T-helper 17 cell (primary cell): ENCODE results near the gene FRA10AC1. TPM values are rescaled to one million over a fixed set of nuclear protein-coding genes. Genes with fewer than 3 reads are reported as not detected.
A peak's percentile ranks its signal among the peaks of the same experiment; 100 is the strongest.
"Not testable (repeated sequence)": the region's sequence is repeated elsewhere in the genome, so short reads cannot be mapped to it uniquely, and the experiment has no call there.

Experiments used
- ATAC-seq: fragments of 150-1000 bp; cut with Tn5 transposase; 2 replicates; pipeline ENCODE4 v1.10.0; 2021; ENCODE audit warnings: mild to moderate bottlenecking, moderate library complexity
- DNase-seq, 3 donors: peaks; one replicate each; pipeline versions ENCODE4 v3.0.0 to v3.0.0-alpha.2; 2020 to 2021
- H3K9me3 ChIP-seq: one replicate; pipeline ENCODE4 v1.7.0; 2013; ENCODE audit warnings: low read length, mild to moderate bottlenecking; ENCODE audit not compliant: control insufficient read depth, poor library complexity, severe bottlenecking
- H3K27ac Mint-ChIP-seq: one replicate; pipeline ENCODE4 v1.8.0; 2022; ENCODE audit warnings: mild to moderate bottlenecking, moderate library complexity, mixed read lengths
- H3K27me3 Mint-ChIP-seq: one replicate; pipeline ENCODE4 v1.8.0; 2022; ENCODE audit warnings: mixed read lengths
- H3K36me3 Mint-ChIP-seq: one replicate; pipeline ENCODE4 v1.8.0; 2022; ENCODE audit warnings: low read depth, mixed read lengths
- H3K4me1 Mint-ChIP-seq: one replicate; pipeline ENCODE4 v1.8.0; 2022; ENCODE audit warnings: mild to moderate bottlenecking, mixed read lengths
- H3K4me3 Mint-ChIP-seq: one replicate; pipeline ENCODE4 v1.8.0; 2022; ENCODE audit warnings: mild to moderate bottlenecking, moderate library complexity, mixed read lengths
- total RNA-seq, 4 donors: library from RNA in 2 of 4; stranded (reverse) in 2 of 4; gene quantifications; one replicate each; pipeline ENCODE4 v1.2.3 and lab custom pipeline; 2022 to 2026

The FRA10AC1 gene
- total RNA-seq, 2 donors from 2014 or later, result 13.9 to 17.5 TPM

GRCh38 chr10:93718937-93719725, 16.7 kb upstream of the FRA10AC1 start:
- Mint-ChIP-seq H3K36me3 (no peaks in the 10 kb centered on the region), H3K4me1 (peaks cover 9% of the 10 kb centered on the region), H3K27me3 (peaks cover 70% of the 10 kb centered on the region), H3K27ac (no peak overlapping the region), H3K4me3 (no peak overlapping the region)
- ATAC-seq (no peak), DNase-seq (no peak)
- H3K9me3 ChIP-seq, result no peaks in the 10 kb centered on the region

DNA sequence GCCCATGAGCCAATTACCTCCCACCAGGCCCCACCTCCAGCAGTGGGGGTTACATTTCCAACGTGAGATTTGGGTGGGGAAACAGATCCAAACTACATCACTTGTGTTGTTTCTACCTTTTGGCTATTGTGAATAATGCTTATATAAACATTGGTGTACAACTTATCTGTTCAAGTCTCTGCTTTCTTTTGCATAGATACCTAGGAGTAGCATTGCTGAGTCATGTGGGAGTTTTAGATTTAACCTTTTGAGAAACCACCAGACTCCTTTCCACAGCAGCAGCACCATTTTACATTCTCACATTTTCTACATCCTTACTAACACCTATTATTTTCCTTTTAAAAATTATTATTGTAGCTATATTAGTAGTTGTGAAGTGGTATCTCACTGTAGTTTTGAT, 14.4 kb upstream of the FRA10AC1 start:
- H3K27ac Mint-ChIP-seq, result no peak overlapping the region

GRCh38 chr10:93715345-93715744, 13.0 kb upstream of the FRA10AC1 start:
- ATAC-seq (no peak), DNase-seq (no peak)
- Mint-ChIP-seq H3K4me1 (peaks cover 2% of the 10 kb centered on the region), H3K27me3 (peaks cover 70% of the 10 kb centered on the region), H3K36me3 (no peaks in the 10 kb centered on the region), H3K4me3 (no peak overlapping the region), H3K27ac (no peak overlapping the region)
- no peaks in the 10 kb centered on the region for H3K9me3 ChIP-seq

More for the DNA sequence above, 14.4 kb upstream of the FRA10AC1 start:
- no peaks in the 10 kb centered on the region for H3K9me3 ChIP-seq
- DNase-seq (no peak), ATAC-seq (no peak)
- Mint-ChIP-seq H3K4me1 (peaks cover 6% of the 10 kb centered on the region), H3K36me3 (no peaks in the 10 kb centered on the region), H3K4me3 (no peak overlapping the region), H3K27me3 (peaks cover 70% of the 10 kb centered on the region)

DNA sequence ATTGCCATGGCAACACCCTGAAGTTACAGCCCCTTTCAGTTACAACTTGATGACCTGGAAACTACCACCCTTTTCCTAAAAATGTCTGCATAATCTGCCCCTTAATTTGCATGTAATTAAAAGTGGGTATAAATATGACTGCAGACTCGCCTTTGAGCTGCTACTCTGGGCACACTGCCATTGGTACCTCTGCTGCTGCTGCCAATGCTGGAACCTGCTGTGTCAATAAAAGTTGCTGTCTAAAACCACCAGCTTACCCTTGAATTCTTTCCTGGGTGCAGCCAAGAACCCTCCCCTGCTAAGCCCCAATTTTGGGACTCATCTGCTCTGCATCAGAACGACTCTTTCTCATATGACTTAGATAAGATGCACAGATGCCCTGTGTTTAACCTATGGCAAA, 10.2 kb upstream of the FRA10AC1 start:
- H3K27ac Mint-ChIP-seq, result no peak overlapping the region
- no peaks in the 10 kb centered on the region for H3K9me3 ChIP-seq
- no peak overlapping the region for H3K4me3 Mint-ChIP-seq
- H3K4me1 Mint-ChIP-seq, result no peaks in the 10 kb centered on the region
- DNase-seq (no peak), ATAC-seq (no peak)
- peaks cover 51% of the 10 kb centered on the region for H3K27me3 Mint-ChIP-seq
- no peaks in the 10 kb centered on the region for H3K36me3 Mint-ChIP-seq

- ATAC-seq (no peak), DNase-seq (no peak)
- peaks cover 46% of the 10 kb centered on the region for H3K27me3 Mint-ChIP-seq
- H3K4me3 Mint-ChIP-seq, result no peak overlapping the region
- no peaks in the 10 kb centered on the region for H3K9me3 ChIP-seq
- no peak overlapping the region for H3K27ac Mint-ChIP-seq
- no peaks in the 10 kb centered on the region for H3K36me3 Mint-ChIP-seq
- no peaks in the 10 kb centered on the region for H3K4me1 Mint-ChIP-seq
Observed at GRCh38 chr10:93711891-93712290, 9.5 kb upstream of the FRA10AC1 start.

DNA sequence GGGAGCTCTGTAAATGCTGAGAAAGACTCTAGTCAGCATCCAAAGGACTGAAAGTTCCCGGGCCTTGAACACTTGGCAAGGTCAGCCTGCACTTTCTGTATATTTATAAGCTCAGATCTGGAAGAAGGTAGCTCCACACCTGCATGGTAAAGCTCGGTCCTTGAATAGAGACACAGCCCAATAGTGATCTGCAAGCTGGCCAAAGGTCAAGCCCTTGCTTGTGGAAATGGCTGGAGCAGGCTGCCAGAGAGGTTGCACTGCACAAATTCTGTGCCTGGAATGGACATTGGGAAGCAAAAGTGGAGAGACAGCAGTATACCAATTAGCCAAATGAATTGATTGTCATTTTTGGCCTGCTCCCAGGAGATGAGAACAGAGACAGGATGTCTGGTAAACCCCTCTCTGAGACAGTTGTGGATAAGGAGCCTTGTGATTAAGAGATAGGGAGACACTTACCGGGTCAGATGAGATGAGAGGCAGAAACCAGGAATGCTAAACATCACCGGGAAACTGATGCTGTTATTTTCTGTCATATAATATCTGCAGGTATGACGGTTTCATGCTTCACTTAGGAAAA, 8.0 kb upstream of the FRA10AC1 start:
- DNase-seq, result no peak
- H3K27me3 Mint-ChIP-seq, result peaks cover 35% of the 10 kb centered on the region
- no peaks in the 10 kb centered on the region for H3K9me3 ChIP-seq
- no peaks in the 10 kb centered on the region for H3K4me1 Mint-ChIP-seq
- no peak for ATAC-seq
- H3K27ac Mint-ChIP-seq, result no peak overlapping the region
- H3K4me3 Mint-ChIP-seq, result no peak overlapping the region
- no peaks in the 10 kb centered on the region for H3K36me3 Mint-ChIP-seq

- no peaks in the 10 kb centered on the region for H3K9me3 ChIP-seq
- no peak for ATAC-seq
- H3K4me3 Mint-ChIP-seq, result no peak overlapping the region
- H3K27me3 Mint-ChIP-seq, result peaks cover 15% of the 10 kb centered on the region
- no peaks in the 10 kb centered on the region for H3K36me3 Mint-ChIP-seq
- H3K27ac Mint-ChIP-seq, result no peak overlapping the region
- H3K4me1 Mint-ChIP-seq, result peaks cover 4% of the 10 kb centered on the region
- DNase-seq, result no peak
Observed at GRCh38 chr10:93707623-93708022, 5.2 kb upstream of the FRA10AC1 start.

- DNase-seq, result no peak
- no peak overlapping the region for H3K4me3 Mint-ChIP-seq
Observed at GRCh38 chr10:93704451-93704850, 2.1 kb upstream of the FRA10AC1 start.

DNA sequence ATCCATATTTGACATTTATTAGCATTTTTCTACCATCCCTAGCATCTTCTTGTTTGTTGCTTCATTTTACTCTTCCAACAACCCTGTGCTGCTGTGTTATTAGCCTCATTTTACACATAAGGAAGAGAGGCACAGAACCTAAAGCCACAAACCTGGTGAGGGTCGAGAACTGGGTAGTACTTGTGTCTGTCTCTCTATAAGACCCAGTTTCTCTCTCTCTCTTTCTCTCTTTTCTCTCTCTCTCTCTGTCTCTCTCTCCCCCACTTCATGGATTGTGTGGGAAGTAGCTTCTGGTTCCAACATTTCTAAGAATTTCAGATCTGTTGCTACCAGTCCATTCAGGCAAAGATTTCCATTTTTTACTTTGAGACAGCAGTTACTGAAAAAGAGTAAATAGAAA, 1.4 kb upstream of the FRA10AC1 start:
- ATAC-seq (no peak), DNase-seq (no peak)
- H3K4me3 Mint-ChIP-seq, result peak overlapping the region; percentile 84
- H3K4me1 Mint-ChIP-seq, result peaks cover 7% of the 10 kb centered on the region
- no peaks in the 10 kb centered on the region for H3K36me3 Mint-ChIP-seq
- H3K27ac Mint-ChIP-seq, result no peak overlapping the region
- no peaks in the 10 kb centered on the region for H3K27me3 Mint-ChIP-seq
- no peaks in the 10 kb centered on the region for H3K9me3 ChIP-seq

More at GRCh38 chr10:93704451-93704850, 2.1 kb upstream of the FRA10AC1 start:
- ATAC-seq, result no peak
- Mint-ChIP-seq H3K36me3 (no peaks in the 10 kb centered on the region), H3K27ac (no peak overlapping the region), H3K27me3 (no peaks in the 10 kb centered on the region), H3K4me1 (peaks cover 5% of the 10 kb centered on the region)
- H3K9me3 ChIP-seq, result no peaks in the 10 kb centered on the region

DNA sequence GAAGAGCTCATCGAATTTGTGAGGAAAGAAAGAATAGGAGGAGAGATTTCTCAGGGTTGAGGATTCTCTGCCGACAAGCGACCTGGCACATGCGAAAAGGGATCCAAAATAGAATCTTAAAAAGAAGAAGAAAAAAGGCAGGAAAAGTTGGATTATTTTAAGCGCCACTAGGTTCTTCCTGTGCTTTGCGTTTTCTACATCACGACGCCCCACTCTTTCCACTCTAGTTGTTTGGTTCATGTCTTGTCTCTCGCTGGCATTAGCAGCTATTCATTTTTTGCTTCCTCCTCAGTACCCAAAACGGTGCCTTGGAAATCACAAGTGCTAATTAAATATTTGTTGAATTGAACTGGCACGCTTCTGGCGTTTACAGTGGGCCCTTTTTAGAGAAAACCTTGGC, 674 bp upstream of the FRA10AC1 start:
- H3K27me3 Mint-ChIP-seq, result no peaks in the 10 kb centered on the region
- H3K4me1 Mint-ChIP-seq, result peaks cover 7% of the 10 kb centered on the region
- H3K9me3 ChIP-seq, result no peaks in the 10 kb centered on the region
- H3K4me3 Mint-ChIP-seq, result no peak overlapping the region
- DNase-seq, result no peak
- no peak overlapping the region for H3K27ac Mint-ChIP-seq
- ATAC-seq, result no peak
- no peaks in the 10 kb centered on the region for H3K36me3 Mint-ChIP-seq

DNA sequence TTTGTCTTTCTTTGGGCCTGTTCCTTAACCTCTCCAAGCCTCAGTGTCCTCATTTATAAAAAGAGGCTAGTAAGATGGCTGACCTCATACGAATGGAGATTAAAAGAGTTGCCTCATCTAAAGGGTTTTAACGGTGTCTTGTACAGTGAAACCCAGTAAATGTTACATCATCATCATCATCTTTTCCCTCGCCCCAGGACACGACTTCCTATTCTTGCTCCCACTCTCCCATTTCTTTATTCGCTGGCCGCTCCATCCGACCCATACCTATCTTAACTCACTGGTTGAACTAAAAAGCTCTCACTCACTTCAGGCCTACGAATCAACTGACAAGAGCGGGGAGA, 554 bp downstream of the FRA10AC1 start:
- H3K27ac Mint-ChIP-seq, result no peak overlapping the region
- peaks cover 4% of the 10 kb centered on the region for H3K36me3 Mint-ChIP-seq
- no peaks in the 10 kb centered on the region for H3K27me3 Mint-ChIP-seq
- no peak overlapping the region for H3K4me3 Mint-ChIP-seq
- no peak for DNase-seq
- H3K4me1 Mint-ChIP-seq, result peaks cover 12% of the 10 kb centered on the region
- H3K9me3 ChIP-seq, result no peaks in the 10 kb centered on the region
- ATAC-seq, result peak; percentile 38

- DNase-seq, result no peak
- H3K4me1 Mint-ChIP-seq, result peaks cover 7% of the 10 kb centered on the region
- peak overlapping the region; percentile 9 for H3K27ac Mint-ChIP-seq
- no peak for ATAC-seq
- H3K27me3 Mint-ChIP-seq, result no peaks in the 10 kb centered on the region
- peaks cover 6% of the 10 kb centered on the region for H3K36me3 Mint-ChIP-seq
- no peaks in the 10 kb centered on the region for H3K9me3 ChIP-seq
- no peak overlapping the region for H3K4me3 Mint-ChIP-seq
Observed at GRCh38 chr10:93697207-93697606, 5.2 kb downstream of the FRA10AC1 start.

DNA sequence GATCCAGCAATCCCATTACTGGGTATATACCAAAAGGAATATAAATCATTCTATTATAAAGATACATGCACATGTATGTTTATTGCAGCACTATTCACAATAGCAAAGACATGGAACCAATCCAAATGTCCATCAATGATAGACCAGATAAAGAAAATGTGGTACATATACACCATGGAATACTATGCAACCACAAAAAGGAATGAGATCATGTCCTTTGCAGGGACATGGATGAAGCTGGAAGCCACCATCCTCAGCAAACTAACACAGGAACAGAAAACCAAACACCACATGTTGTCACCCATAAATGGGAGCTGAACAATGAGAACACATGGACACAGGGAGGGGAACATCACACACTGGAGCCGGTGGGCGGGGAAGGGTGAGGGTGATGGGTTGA, 5.8 kb downstream of the FRA10AC1 start:
- H3K4me1 Mint-ChIP-seq, H3K27ac Mint-ChIP-seq, DNase-seq, H3K27me3 Mint-ChIP-seq, H3K4me3 Mint-ChIP-seq, ATAC-seq, H3K9me3 ChIP-seq, H3K36me3 Mint-ChIP-seq: not testable (repeated sequence)

DNA sequence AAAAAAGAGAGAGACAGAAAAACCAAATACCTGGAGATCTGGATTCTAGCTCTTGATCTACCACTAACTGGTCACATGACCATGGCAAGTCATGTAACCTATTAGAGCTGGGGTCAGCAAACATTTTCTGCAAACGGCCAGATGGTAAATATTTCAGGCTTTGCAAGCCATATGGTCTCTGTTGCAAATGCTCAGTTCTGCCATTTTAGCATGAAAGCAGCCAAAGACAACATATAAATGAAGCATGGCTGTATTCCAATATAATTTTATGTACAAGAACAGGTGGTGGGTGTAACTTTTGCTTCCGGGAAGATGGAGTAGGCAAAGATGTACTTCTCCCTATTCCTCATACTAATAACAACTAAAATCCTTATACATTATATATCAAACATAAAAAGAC, 6.7 kb downstream of the FRA10AC1 start:
- peaks cover 6% of the 10 kb centered on the region for H3K36me3 Mint-ChIP-seq
- H3K4me1 Mint-ChIP-seq, result peaks cover 7% of the 10 kb centered on the region
- DNase-seq, result no peak
- H3K27ac Mint-ChIP-seq, result no peak overlapping the region
- no peak for ATAC-seq
- H3K4me3 Mint-ChIP-seq, result no peak overlapping the region
- H3K27me3 Mint-ChIP-seq, result no peaks in the 10 kb centered on the region
- H3K9me3 ChIP-seq, result no peaks in the 10 kb centered on the region
